Endothelial cell of umbilical vein (primary cell): ENCODE data around the gene TSEN2. TPM values are rescaled to one million over a fixed set of nuclear protein-coding genes. Genes with fewer than 3 reads are reported as not detected.

ENCODE experiments used
- BruUV-seq: library from RNA; stranded (reverse); fragments of 400-500 nt; replicated peaks from 2 replicates; lab custom pipeline; 2021; lab: Mats Ljungman, UMichigan
- CTCF ChIA-PET: fragments of 300-600, 350-600 bp; sonication (Branson Sonifier 250); formaldehyde crosslinking; loops from one replicate; lab custom pipeline; 2021; ENCODE audit warnings: antibody characterized with exemption, inconsistent platforms; lab: Charles Lee
- POLR2A ChIA-PET: fragments of 300-600, 350-600 bp; sonication (Branson Sonifier 250); formaldehyde crosslinking; loops from one replicate; lab custom pipeline; 2021; ENCODE audit warnings: antibody characterized with exemption, inconsistent platforms; lab: Charles Lee
- DNase-seq: peaks from one replicate; pipeline ENCODE4 v3.0.0-alpha.2; 2011; ENCODE audit warnings: low read depth, low spot score
- FAIRE-seq: peaks from 2 replicates; lab custom pipeline; 2011; peaks lifted over from hg19 to GRCh38; lab: Jason Lieb, UNC
- H2AFZ ChIP-seq: 2 replicates; pipeline ENCODE4 v1.6.0; 2012; ENCODE audit warnings: low read depth, low read length, control low read depth, inconsistent platforms
- H3K27ac ChIP-seq: 2 replicates; pipeline ENCODE4 v1.5.1; 2011; ENCODE audit warnings: low read depth, mild to moderate bottlenecking, control low read depth, low read length, moderate library complexity; ENCODE audit not compliant: insufficient read depth
- H3K27me3 ChIP-seq, 2 experiments: 2 replicates each; pipeline versions ENCODE4 v1.6.0 to v1.6.1; 2011; ENCODE audit warnings: low read length in 2 of 2, mixed read lengths in 1 of 2; ENCODE audit not compliant: control insufficient read depth in 2 of 2, insufficient read depth in 2 of 2
- H3K36me3 ChIP-seq, 2 experiments: 2 replicates in 1 of 2; 3 replicates in 1 of 2; pipeline ENCODE4 v1.5.1; 2011; ENCODE audit warnings: low read length in 2 of 2, mild to moderate bottlenecking in 1 of 2, moderate library complexity in 1 of 2; ENCODE audit not compliant: control insufficient read depth in 2 of 2, insufficient read depth in 2 of 2; ENCODE audit errors: extremely low read depth in 1 of 2
- H3K4me1 ChIP-seq: 3 replicates; pipeline ENCODE4 v1.5.1; 2011; ENCODE audit warnings: mild to moderate bottlenecking, low read length; ENCODE audit not compliant: control insufficient read depth, insufficient read depth; ENCODE audit errors: extremely low read depth
- H3K4me2 ChIP-seq: 2 replicates; pipeline ENCODE4 v1.6.1; 2011; ENCODE audit warnings: low read length, control low read depth, mixed read lengths; ENCODE audit not compliant: insufficient read depth
- H3K4me3 ChIP-seq, 3 experiments: fragments of 200-600 bp in 1 of 3; sonication (generic), shearing (Covaris generic) in 1 of 3; replicated peaks in 1 of 3; 2 replicates each; pipeline ENCODE4 v1.5.1; 2011 to 2016; ENCODE audit warnings: control low read depth in 3 of 3, low read length in 3 of 3, mild to moderate bottlenecking in 2 of 3, inconsistent platforms in 1 of 3, low read depth in 1 of 3, moderate library complexity in 1 of 3; ENCODE audit not compliant: insufficient read depth in 1 of 3
- H3K79me2 ChIP-seq: 2 replicates; pipeline ENCODE4 v1.6.0; 2012; ENCODE audit warnings: low read length, inconsistent platforms; ENCODE audit not compliant: control insufficient read depth, insufficient read depth
- H3K9ac ChIP-seq: replicated peaks from 2 replicates; pipeline ENCODE3; 2011; ENCODE audit warnings: low read length, control low read depth; ENCODE audit not compliant: insufficient read depth; ENCODE audit errors: extremely low read depth
- H3K9me1 ChIP-seq: replicated peaks from 3 replicates; pipeline ENCODE4 v1.6.0; 2011; ENCODE audit warnings: mild to moderate bottlenecking, low read length; ENCODE audit not compliant: control insufficient read depth, insufficient read depth; ENCODE audit errors: extremely low read depth
- H3K9me3 ChIP-seq: replicated peaks from 2 replicates; pipeline ENCODE4 v1.5.1; 2012; ENCODE audit warnings: low read length, inconsistent platforms; ENCODE audit not compliant: control insufficient read depth, insufficient read depth
- H4K20me1 ChIP-seq: replicated peaks from 2 replicates; pipeline ENCODE3; 2011; ENCODE audit warnings: mild to moderate bottlenecking, low read length; ENCODE audit not compliant: control insufficient read depth, insufficient read depth; ENCODE audit errors: extremely low read depth
- EZH2 ChIP-seq: IDR thresholded peaks from 2 replicates; pipeline ENCODE4 v1.6.1; 2012; ENCODE audit warnings: borderline replicate concordance, low read depth, mild to moderate bottlenecking, moderate library complexity, low read length, inconsistent platforms; ENCODE audit not compliant: severe bottlenecking
- FOS ChIP-seq: IDR thresholded peaks from 2 replicates; pipeline ENCODE4 v1.6.1; 2011; ENCODE audit warnings: mild to moderate bottlenecking, low read length, moderate library complexity, borderline replicate concordance; ENCODE audit not compliant: insufficient read depth
- GATA2 ChIP-seq: IDR thresholded peaks from 2 replicates; pipeline ENCODE4 v1.7.0; 2011; ENCODE audit warnings: low read depth, mild to moderate bottlenecking, moderate library complexity, mixed read lengths, low read length; ENCODE audit not compliant: insufficient read length, insufficient read depth
- JUN ChIP-seq: IDR thresholded peaks from 2 replicates; pipeline ENCODE4 v1.6.1; 2011; ENCODE audit warnings: borderline replicate concordance, low read depth; ENCODE audit not compliant: insufficient read length, insufficient read depth
- MYC ChIP-seq: IDR thresholded peaks from one replicate; pipeline ENCODE4 v1.6.1; 2011; ENCODE audit warnings: mild to moderate bottlenecking, low read depth, low read length
- POLR2A ChIP-seq: IDR thresholded peaks from 2 replicates; pipeline ENCODE4 v1.6.1; 2012; ENCODE audit warnings: low read depth, mild to moderate bottlenecking, control low read depth, low read length
- POLR2AphosphoS5 ChIP-seq: IDR thresholded peaks from 2 replicates; pipeline ENCODE4 v1.6.1; 2012; ENCODE audit warnings: low read depth, mild to moderate bottlenecking, control low read depth, low read length, moderate library complexity; ENCODE audit not compliant: insufficient read depth
- dilution Hi-C: fragments of 300-500 bp; cut with MboI; formaldehyde crosslinking; loops from one replicate; pipeline ENCODE4 v1.15.0; 2019; ENCODE audit warnings: low sequenced_read_pairs; ENCODE audit not compliant: extremely low pct_ligation_motif_present
- intact Hi-C: fragments of 100-400 bp; cut with micrococcal nuclease; formaldehyde crosslinking; loops from one replicate; pipeline ENCODE4 v1.10.0; 2022
- polyA plus RNA-seq, 4 experiments: library from polyadenylated mRNA; depleted of rRNA in 3 of 4; stranded (reverse) in 3 of 4; unstranded in 1 of 4; fragments of >200 nt; gene quantifications; 2 replicates each; pipeline versions ENCODE4 v1.2.1 to v1.2.3, GENCODE V29; 2011 to 2012; ENCODE audit warnings: missing spikeins in 1 of 4
- total RNA-seq: library from RNA; stranded (reverse); gene quantifications from 2 replicates; pipeline ENCODE4 v1.2.3, GENCODE V29; 2021
- TF ChIP-seq, protein P1 (sequence below): IDR thresholded peaks from 2 replicates; pipeline ENCODE4 v1.6.1; 2011; ENCODE audit not compliant: insufficient read depth, insufficient read length
- TF ChIP-seq, protein P2 (sequence below), 2 donors: IDR thresholded peaks; 1 replicate in 1 of 2; 2 replicates in 1 of 2; pipeline ENCODE4 v1.5.1; 2011; ENCODE audit warnings: low read length in 2 of 2, mild to moderate bottlenecking in 2 of 2, moderate library complexity in 2 of 2, control low read depth in 1 of 2, inconsistent platforms in 1 of 2, low read depth in 1 of 2; ENCODE audit not compliant: insufficient read depth in 1 of 2; ENCODE audit errors: extremely low read depth in 1 of 2

The TSEN2 gene
- total and polyA plus RNA-seq, 2 donors (not counting 3 experiments of a cell fraction or from before 2014, with no cell fraction given), result 8.3 to 12.1 TPM

DNA sequence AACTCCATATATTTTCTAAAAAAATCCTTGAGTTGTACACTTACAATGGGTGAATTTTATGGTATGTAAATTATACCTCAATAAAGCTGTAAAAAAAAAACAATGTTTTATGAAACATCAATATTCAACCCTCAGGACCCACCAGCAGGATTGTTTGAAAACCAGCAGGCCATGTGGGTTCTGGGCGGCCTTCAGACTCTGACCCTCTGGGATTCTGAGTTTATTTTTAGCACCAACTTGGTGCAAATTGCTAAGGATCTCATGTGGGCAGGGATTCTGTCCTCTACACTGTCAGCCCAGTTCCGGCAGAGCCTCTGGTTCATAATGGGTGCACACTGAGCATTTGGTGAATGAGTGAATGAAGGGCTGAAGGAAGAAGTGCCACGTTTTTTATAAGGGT lies 24.2 kb upstream of the TSEN2 start:
- FAIRE-seq (no peak), DNase-seq (no peak)
- dilution Hi-C loops, result loop anchor here (10.0 kb wide), 1 partner anchor 315 kb away; no protein-coding TSS in a partner anchor
- no peaks in the 10 kb centered on the region for H3K27me3 ChIP-seq
- no peaks in the 10 kb centered on the region for H3K36me3 ChIP-seq
- H3K4me2 ChIP-seq, result no peak overlapping the region
- TF ChIP-seq EZH2 (no peak), POLR2AphosphoS5 (no peak), FOS (no peak), GATA2 (no peak), MYC (no peak), POLR2A (no peak), JUN (no peak)
- TF ChIP-seq, protein P1, sequence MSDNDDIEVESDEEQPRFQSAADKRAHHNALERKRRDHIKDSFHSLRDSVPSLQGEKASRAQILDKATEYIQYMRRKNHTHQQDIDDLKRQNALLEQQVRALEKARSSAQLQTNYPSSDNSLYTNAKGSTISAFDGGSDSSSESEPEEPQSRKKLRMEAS, result no peak
- TF ChIP-seq, protein P2, sequence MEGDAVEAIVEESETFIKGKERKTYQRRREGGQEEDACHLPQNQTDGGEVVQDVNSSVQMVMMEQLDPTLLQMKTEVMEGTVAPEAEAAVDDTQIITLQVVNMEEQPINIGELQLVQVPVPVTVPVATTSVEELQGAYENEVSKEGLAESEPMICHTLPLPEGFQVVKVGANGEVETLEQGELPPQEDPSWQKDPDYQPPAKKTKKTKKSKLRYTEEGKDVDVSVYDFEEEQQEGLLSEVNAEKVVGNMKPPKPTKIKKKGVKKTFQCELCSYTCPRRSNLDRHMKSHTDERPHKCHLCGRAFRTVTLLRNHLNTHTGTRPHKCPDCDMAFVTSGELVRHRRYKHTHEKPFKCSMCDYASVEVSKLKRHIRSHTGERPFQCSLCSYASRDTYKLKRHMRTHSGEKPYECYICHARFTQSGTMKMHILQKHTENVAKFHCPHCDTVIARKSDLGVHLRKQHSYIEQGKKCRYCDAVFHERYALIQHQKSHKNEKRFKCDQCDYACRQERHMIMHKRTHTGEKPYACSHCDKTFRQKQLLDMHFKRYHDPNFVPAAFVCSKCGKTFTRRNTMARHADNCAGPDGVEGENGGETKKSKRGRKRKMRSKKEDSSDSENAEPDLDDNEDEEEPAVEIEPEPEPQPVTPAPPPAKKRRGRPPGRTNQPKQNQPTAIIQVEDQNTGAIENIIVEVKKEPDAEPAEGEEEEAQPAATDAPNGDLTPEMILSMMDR (IDR thresholded peaks at IDR 0.05; ENCODE audit: extremely low read depth in 1 of 2, insufficient read depth in 1 of 2, low read depth in 1 of 2, low read length in 2 of 2), result no peak
- CTCF ChIA-PET, result no interaction called here
- H3K9ac ChIP-seq, result no peak overlapping the region
- POLR2A ChIA-PET, result no interaction called here
- H4K20me1 ChIP-seq, result no peaks in the 10 kb centered on the region
- H2AFZ ChIP-seq, result no peak overlapping the region
- H3K79me2 ChIP-seq, result no peaks in the 10 kb centered on the region
- intact Hi-C loops, result loop anchor here (5.0 kb wide), 1 partner anchor 53 kb away; no protein-coding TSS in a partner anchor
- no peak overlapping the region for H3K4me3 ChIP-seq
- H3K9me3 ChIP-seq, result no peaks in the 10 kb centered on the region
- no peaks in the 10 kb centered on the region for H3K9me1 ChIP-seq
- H3K4me1 ChIP-seq, result peaks cover 14% of the 10 kb centered on the region
- H3K27ac ChIP-seq, result no peak overlapping the region
- no TSS peak for BruUV-seq
